ENCODE results near the gene HNRNPR.
A peak's percentile ranks its signal among the peaks of the same experiment; 100 is the strongest.
"Not testable (repeated sequence)": the region's sequence is repeated elsewhere in the genome, so short reads cannot be mapped to it uniquely, and the experiment has no call there.

Gene HNRNPR

GRCh38 chr1:23384312-23385058 lies 40.4 kb upstream of the HNRNPR start:
- TF ChIP-seq CTCF (IDR thresholded peaks at IDR 0.05; ENCODE audit: low read length, missing control alignments): no peak
- no peak overlapping the region for H3K4me3 ChIP-seq (replicated peaks; ENCODE audit: low read depth, low read length)
- peak; percentile 84 for DNase-seq (ENCODE audit: low read depth)

- no peak for TF ChIP-seq CTCF (IDR thresholded peaks at IDR 0.05; ENCODE audit: low read length, missing control alignments)
- H3K4me3 ChIP-seq (replicated peaks; ENCODE audit: low read depth, low read length): no peak overlapping the region
- DNase-seq (ENCODE audit: low read depth): peak; percentile 45
Observed at GRCh38 chr1:23383577-23384311, 39.7 kb upstream of the HNRNPR start.

GRCh38 chr1:23381233-23381885 lies 37.3 kb upstream of the HNRNPR start:
- no peak for DNase-seq (ENCODE audit: low read depth)
- no peak overlapping the region for H3K4me3 ChIP-seq (replicated peaks; ENCODE audit: low read depth, low read length)
- no peak for TF ChIP-seq CTCF (IDR thresholded peaks at IDR 0.05; ENCODE audit: low read length, missing control alignments)

DNA sequence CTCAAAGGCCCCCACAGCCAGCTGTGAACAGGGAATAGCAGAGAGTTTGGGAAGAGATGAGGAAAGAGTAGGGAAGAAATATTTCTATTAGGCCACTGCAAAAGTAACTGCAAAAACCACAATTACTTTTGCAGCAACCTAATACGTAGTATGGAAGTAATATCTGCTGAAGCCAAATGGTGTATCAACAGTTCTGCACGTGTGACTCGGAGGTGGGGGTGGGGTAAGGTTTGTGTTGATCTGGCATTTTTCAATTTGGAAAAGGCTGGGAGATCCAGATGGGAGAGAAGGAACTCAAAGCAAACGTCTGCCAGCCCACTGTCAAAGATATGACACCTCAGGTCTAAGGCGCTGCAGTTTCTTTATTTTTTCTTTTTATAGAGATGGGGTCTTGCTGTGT lies 36.6 kb upstream of the HNRNPR start:
- no peak overlapping the region for H3K4me3 ChIP-seq (replicated peaks; ENCODE audit: low read depth, low read length)
- no peak for TF ChIP-seq CTCF (IDR thresholded peaks at IDR 0.05; ENCODE audit: low read length, missing control alignments)
- DNase-seq (ENCODE audit: low read depth): no peak

GRCh38 chr1:23380236-23380635 lies 36.2 kb upstream of the HNRNPR start:
- not testable (repeated sequence) for H3K4me3 ChIP-seq (replicated peaks; ENCODE audit: low read depth, low read length)

DNA sequence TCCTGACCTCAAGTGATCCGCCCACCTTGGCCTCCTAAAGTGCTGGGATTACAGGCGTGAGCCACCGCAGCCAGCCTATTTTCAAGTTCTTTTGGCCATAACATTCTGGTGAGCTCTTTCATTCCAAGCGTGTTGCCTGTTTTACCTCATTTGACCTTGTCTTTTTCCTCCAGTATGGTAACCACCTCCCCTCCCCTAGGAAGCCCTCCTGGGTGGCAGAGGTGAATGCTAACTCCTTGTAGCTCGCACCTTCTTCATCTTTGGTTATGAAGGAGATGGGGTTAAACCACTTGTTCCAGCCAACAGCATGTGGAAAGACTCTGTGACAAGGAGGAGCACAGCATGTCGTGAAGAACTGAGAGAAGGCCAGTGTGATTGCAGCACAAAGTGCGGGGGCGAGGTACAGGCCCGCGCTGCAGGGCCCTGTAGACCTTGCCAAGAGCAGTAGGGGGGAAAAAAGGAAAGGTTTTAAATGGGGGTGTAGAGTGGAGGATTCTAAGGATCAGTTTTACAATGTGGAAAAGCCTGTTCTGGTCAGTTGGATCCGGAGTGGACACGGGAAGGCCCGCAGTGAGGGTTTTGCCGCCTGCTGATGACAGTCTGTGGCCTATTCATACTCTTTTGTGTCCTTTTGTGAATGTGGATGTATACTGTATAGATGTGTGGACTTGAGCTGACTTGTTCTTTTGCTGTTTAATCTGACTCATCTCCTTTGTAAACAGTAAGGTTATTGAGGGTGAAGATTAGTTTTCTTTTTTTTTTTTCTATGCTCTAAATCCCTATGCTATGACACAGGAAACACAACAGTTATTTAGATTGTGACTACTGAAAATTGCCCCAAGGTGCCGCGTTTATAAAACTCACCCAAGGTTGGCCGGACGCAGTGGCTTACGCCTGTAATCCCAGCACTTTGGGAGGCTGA lies 33.1 kb upstream of the HNRNPR start:
- TF ChIP-seq CTCF (IDR thresholded peaks at IDR 0.05; ENCODE audit: low read length, missing control alignments): no peak
- peak; percentile 78 for DNase-seq (ENCODE audit: low read depth)
- no peak overlapping the region for H3K4me3 ChIP-seq (replicated peaks; ENCODE audit: low read depth, low read length)

More at GRCh38 chr1:23380236-23380635, 36.2 kb upstream of the HNRNPR start:
- not testable (repeated sequence) for DNase-seq (ENCODE audit: low read depth)

GRCh38 chr1:23374079-23374735 lies 30.1 kb upstream of the HNRNPR start:
- DNase-seq (ENCODE audit: low read depth); H3K4me3 ChIP-seq (replicated peaks; ENCODE audit: low read depth, low read length): not testable (repeated sequence)

Measured in fibroblast of pulmonary artery (primary cell).